Hepatocyte (in vitro differentiated cells): ENCODE measurements around the gene TMEM14A. TPM values are rescaled to one million over a fixed set of nuclear protein-coding genes. Genes with fewer than 3 reads are reported as not detected.

Experiments used
- DNase-seq: peaks from one replicate; pipeline ENCODE4 v3.0.0-alpha.2; 2016; ENCODE audit warnings: low spot score
- H2AFZ ChIP-seq: fragments of 200-600 bp; sonication (generic); 2 replicates; pipeline ENCODE4 v1.6.0; 2016; ENCODE audit warnings: antibody characterized with exemption, mild to moderate bottlenecking
- H3K27ac ChIP-seq: fragments of 200-600 bp; sonication (generic); 2 replicates; pipeline ENCODE4 v1.5.1; 2016; ENCODE audit warnings: mild to moderate bottlenecking
- H3K27me3 ChIP-seq: fragments of 200-600 bp; sonication (generic); 2 replicates; pipeline ENCODE4 v1.6.1; 2016
- H3K36me3 ChIP-seq: fragments of 200-600 bp; sonication (generic); replicated peaks from 2 replicates; pipeline ENCODE4 v1.5.1; 2016; ENCODE audit warnings: low read depth; ENCODE audit not compliant: insufficient read depth
- H3K4me1 ChIP-seq: fragments of 200-600 bp; sonication (generic); 2 replicates; pipeline ENCODE4 v1.5.1; 2016; ENCODE audit warnings: mild to moderate bottlenecking, moderate library complexity; ENCODE audit not compliant: insufficient read depth
- H3K4me2 ChIP-seq: fragments of 200-600 bp; sonication (generic); 2 replicates; pipeline ENCODE4 v1.6.0; 2016
- H3K4me3 ChIP-seq: fragments of 200-600 bp; sonication (generic); 2 replicates; pipeline ENCODE4 v1.5.1; 2016; ENCODE audit warnings: mild to moderate bottlenecking
- H3K79me2 ChIP-seq: fragments of 200-600 bp; sonication (generic); 2 replicates; pipeline ENCODE4 v1.6.0; 2017; ENCODE audit warnings: mild to moderate bottlenecking
- H3K9me2 ChIP-seq: fragments of 200-600 bp; sonication (generic); replicated peaks from 2 replicates; pipeline ENCODE4 v1.6.0; 2017; ENCODE audit warnings: mild to moderate bottlenecking; ENCODE audit not compliant: insufficient read depth
- H3K9me3 ChIP-seq: fragments of 200-600 bp; sonication (generic); 2 replicates; pipeline ENCODE4 v1.5.1; 2016; ENCODE audit warnings: low read depth, mild to moderate bottlenecking
- H4K20me1 ChIP-seq: fragments of 200-600 bp; sonication (generic); 2 replicates; pipeline ENCODE4 v1.6.0; 2016; ENCODE audit warnings: mild to moderate bottlenecking; ENCODE audit not compliant: insufficient read depth, poor library complexity, severe bottlenecking
- CTCF ChIP-seq: fragments of 200-600 bp; sonication (generic); IDR thresholded peaks from 2 replicates; pipeline ENCODE4 v1.5.1; 2016; ENCODE audit warnings: antibody characterized with exemption, mild to moderate bottlenecking; ENCODE audit not compliant: poor library complexity
- EZH2 ChIP-seq: fragments of 200-600 bp; sonication (generic); IDR thresholded peaks from 2 replicates; pipeline ENCODE4 v1.6.1; 2016; ENCODE audit warnings: antibody characterized with exemption, mild to moderate bottlenecking, borderline replicate concordance
- EZH2phosphoT487 ChIP-seq: fragments of 200-600 bp; sonication (generic); IDR thresholded peaks from one replicate; pipeline ENCODE4 v1.6.1; 2018; ENCODE audit warnings: antibody characterized with exemption, mild to moderate bottlenecking, low read depth, moderate library complexity; ENCODE audit not compliant: unreplicated experiment, severe bottlenecking
- WGBS: methylation state at CpG from one replicate; pipeline ENCODE4 v1.1.6; 2016; ENCODE audit warnings: low lambda C conversion rate; ENCODE audit errors: missing lambda C conversion rate; 5-methylcytosine and 5-hydroxymethylcytosine counted together
- polyA plus RNA-seq: library from polyadenylated mRNA; unstranded; fragments of >200 nt; fragmentation: Nextera tagmentation; extraction: Ambion mirVana; gene quantifications from 2 replicates; pipeline ENCODE4 v1.2.1, GENCODE V29; 2016
- total RNA-seq: library from RNA; depleted of rRNA; stranded (reverse); fragments of >200 nt; gene quantifications from 2 replicates; pipeline ENCODE4 v1.2.3, GENCODE V29; 2014

The TMEM14A gene
- total and polyA plus RNA-seq, 2 experiments from 2014 or later, result 84.5 to 86.9 TPM

DNA sequence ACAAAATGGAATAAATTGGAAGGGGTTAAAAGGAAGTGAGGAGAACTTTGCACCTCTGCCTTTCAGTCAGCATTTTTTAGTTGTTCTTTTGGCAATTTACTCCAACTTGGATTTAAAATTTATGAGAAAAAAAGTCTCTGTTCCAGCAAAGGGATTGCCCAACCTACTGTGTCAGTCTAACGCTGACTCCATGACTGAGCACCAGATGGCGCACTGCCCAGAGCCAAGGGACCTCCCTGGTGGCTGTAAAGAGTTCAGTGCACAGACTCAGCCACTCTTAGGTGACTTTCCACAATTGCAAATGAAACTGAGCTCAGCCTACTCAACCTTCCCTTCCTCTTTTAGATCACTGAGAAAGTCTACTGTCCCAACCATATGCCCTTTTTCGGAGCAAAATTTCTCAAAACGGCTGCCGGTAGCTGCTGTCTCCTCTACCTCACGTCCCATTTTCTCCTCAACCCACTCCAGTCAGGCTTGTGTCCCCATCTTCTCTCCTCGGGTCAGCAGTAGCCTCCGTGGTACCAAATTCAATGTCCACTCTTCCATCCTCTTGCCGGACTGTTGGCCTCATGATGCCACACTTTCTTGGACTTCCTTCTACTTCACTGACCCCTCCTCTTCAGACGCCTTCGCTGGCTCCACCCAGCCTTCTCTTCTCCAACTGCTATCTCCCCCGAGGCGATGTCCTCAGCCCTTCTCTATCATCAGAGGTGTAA is 53.7 kb downstream of the TMEM14A start:
- H3K4me2 ChIP-seq, result peak overlapping the region; percentile 36
- peaks cover 21% of the 10 kb centered on the region for H3K4me1 ChIP-seq
- no peaks in the 10 kb centered on the region for H3K27me3 ChIP-seq
- peak; percentile 85 for DNase-seq
- no peaks in the 10 kb centered on the region for H3K79me2 ChIP-seq
- H4K20me1 ChIP-seq, result no peaks in the 10 kb centered on the region
- no peak overlapping the region for H2AFZ ChIP-seq
- H3K4me3 ChIP-seq, result no peak overlapping the region
- no peaks in the 10 kb centered on the region for H3K9me2 ChIP-seq
- peak overlapping the region; percentile 93 for H3K27ac ChIP-seq
- no peaks in the 10 kb centered on the region for H3K9me3 ChIP-seq
- WGBS, result 76% methylated on average over 13 of the region's 13 CpGs
- TF ChIP-seq EZH2 (no peak), EZH2phosphoT487 (no peak), CTCF (peak; percentile 72)
- no peaks in the 10 kb centered on the region for H3K36me3 ChIP-seq

GRCh38 chr6:52725143-52725534 is 54.2 kb downstream of the TMEM14A start:
- no peak overlapping the region for H3K4me3 ChIP-seq
- H3K9me2 ChIP-seq, result no peaks in the 10 kb centered on the region
- peak overlapping the region; percentile 93 for H3K27ac ChIP-seq
- no peaks in the 10 kb centered on the region for H3K9me3 ChIP-seq
- TF ChIP-seq EZH2phosphoT487, result no peak
- TF ChIP-seq EZH2, result no peak
- no peak for TF ChIP-seq CTCF
- H3K4me1 ChIP-seq, result peaks cover 21% of the 10 kb centered on the region
- no peaks in the 10 kb centered on the region for H3K27me3 ChIP-seq
- H3K79me2 ChIP-seq, result no peaks in the 10 kb centered on the region
- peak overlapping the region; percentile 36 for H3K4me2 ChIP-seq
- H4K20me1 ChIP-seq, result no peaks in the 10 kb centered on the region
- DNase-seq, result peak; percentile 68
- H3K36me3 ChIP-seq, result no peaks in the 10 kb centered on the region
- WGBS, result 32% methylated on average over 3 of the region's 3 CpGs
- no peak overlapping the region for H2AFZ ChIP-seq

GRCh38 chr6:52725535-52726192 is 54.8 kb downstream of the TMEM14A start:
- Histone ChIP-seq H4K20me1 (no peaks in the 10 kb centered on the region), H3K9me2 (no peaks in the 10 kb centered on the region), H3K27me3 (no peaks in the 10 kb centered on the region), H3K36me3 (no peaks in the 10 kb centered on the region), H3K27ac (peak overlapping the region; percentile 93), H3K4me3 (no peak overlapping the region), H3K4me2 (peak overlapping the region; percentile 36), H3K4me1 (peaks cover 21% of the 10 kb centered on the region), H3K9me3 (no peaks in the 10 kb centered on the region), H3K79me2 (no peaks in the 10 kb centered on the region), H2AFZ (no peak overlapping the region)
- WGBS, result 53% methylated on average over 2 of the region's 2 CpGs
- TF ChIP-seq EZH2phosphoT487 (no peak), CTCF (no peak), EZH2 (no peak)
- DNase-seq, result peak; percentile 71
